GM23338 (cell line): ENCODE data around the gene PTPRN2. TPM values are rescaled to one million over a fixed set of nuclear protein-coding genes. Genes with fewer than 3 reads are reported as not detected.

Experiments used
- ATAC-seq: fragments of 200-7000 bp; cut with Tn5 transposase; 3 replicates; pipeline ENCODE4 v1.9.1; 2020
- DNase-seq: peaks from one replicate; pipeline ENCODE4 v3.0.0-alpha.2; 2015; ENCODE audit warnings: low spot score
- H2AFZ ChIP-seq: fragments of 200-600 bp; sonication (generic); 2 replicates; pipeline ENCODE4 v1.8.0; 2016; ENCODE audit warnings: antibody characterized with exemption, mild to moderate bottlenecking, moderate library complexity
- H3F3A ChIP-seq: fragments of 200-600 bp; sonication (generic); replicated peaks from 2 replicates; pipeline ENCODE4 v1.8.0; 2017; ENCODE audit warnings: antibody characterized with exemption, mixed run types, low read depth
- H3K27ac ChIP-seq: fragments of 200-600 bp; sonication (generic); 2 replicates; pipeline ENCODE4 v1.6.1; 2016; ENCODE audit warnings: low read depth
- H3K27me3 ChIP-seq: fragments of 200-600 bp; sonication (generic); 2 replicates; pipeline ENCODE4 v1.8.0; 2016; ENCODE audit warnings: mild to moderate bottlenecking, mixed run types, moderate library complexity; ENCODE audit not compliant: insufficient read depth
- H3K36me3 ChIP-seq: fragments of 200-600 bp; sonication (generic); 2 replicates; pipeline ENCODE4 v1.8.0; 2016; ENCODE audit warnings: mild to moderate bottlenecking; ENCODE audit not compliant: insufficient read depth
- H3K4me1 ChIP-seq: fragments of 200-600 bp; sonication (generic); 2 replicates; pipeline ENCODE4 v1.8.0; 2016; ENCODE audit warnings: mild to moderate bottlenecking, moderate library complexity; ENCODE audit not compliant: insufficient read depth
- H3K4me2 ChIP-seq: fragments of 200-600 bp; sonication (generic); 2 replicates; pipeline ENCODE4 v1.7.1; 2017; ENCODE audit warnings: mixed run types
- H3K4me3 ChIP-seq: fragments of 200-600 bp; sonication (generic); 2 replicates; pipeline ENCODE4 v1.6.1; 2016; ENCODE audit warnings: mixed run types
- H3K79me2 ChIP-seq: fragments of 200-600 bp; sonication (generic); replicated peaks from 2 replicates; pipeline ENCODE4 v1.8.0; 2017; ENCODE audit warnings: mild to moderate bottlenecking; ENCODE audit not compliant: insufficient read depth
- H3K9me2 ChIP-seq: fragments of 200-600 bp; sonication (generic); 2 replicates; pipeline ENCODE4 v1.8.0; 2017; ENCODE audit not compliant: insufficient read depth
- H4K20me1 ChIP-seq: fragments of 200-600 bp; sonication (generic); replicated peaks from 2 replicates; pipeline ENCODE4 v1.8.0; 2017; ENCODE audit warnings: mild to moderate bottlenecking; ENCODE audit not compliant: insufficient read depth
- H3K27ac Mint-ChIP-seq: 2 replicates; pipeline ENCODE4 v1.8.0; 2020; ENCODE audit warnings: inconsistent platforms, mild to moderate bottlenecking, moderate library complexity, mixed read lengths
- H3K27me3 Mint-ChIP-seq: 3 replicates; pipeline ENCODE4 v1.8.0; 2022; ENCODE audit warnings: low read depth, mild to moderate bottlenecking, moderate library complexity, mixed read lengths, inconsistent platforms; ENCODE audit not compliant: insufficient read depth, poor library complexity
- H3K36me3 Mint-ChIP-seq: 3 replicates; pipeline ENCODE4 v1.8.0; 2021; ENCODE audit warnings: low read depth, mild to moderate bottlenecking, inconsistent platforms, moderate library complexity, mixed read lengths
- H3K4me1 Mint-ChIP-seq: 3 replicates; pipeline ENCODE4 v1.8.0; 2020; ENCODE audit warnings: mild to moderate bottlenecking, inconsistent platforms, mixed read lengths
- H3K4me3 Mint-ChIP-seq: 3 replicates; pipeline ENCODE4 v1.8.0; 2021; ENCODE audit warnings: moderate library complexity, mild to moderate bottlenecking, inconsistent platforms, mixed read lengths
- H3K9me3 Mint-ChIP-seq: 3 replicates; pipeline ENCODE4 v1.8.0; 2020; ENCODE audit warnings: moderate library complexity, mild to moderate bottlenecking, inconsistent platforms, mixed read lengths
- CREB1 ChIP-seq: fragments of 250-450 bp; sonication (Bioruptor Pico); IDR thresholded peaks from 2 replicates; pipeline ENCODE4 v1.5.0; 2020; ENCODE audit warnings: low read depth, mild to moderate bottlenecking, moderate library complexity
- ETS1 ChIP-seq: IDR thresholded peaks from 2 replicates; pipeline ENCODE4 v1.6.1; 2016; ENCODE audit warnings: antibody characterized with exemption
- EZH2 ChIP-seq: fragments of 200-600 bp; sonication (generic); IDR thresholded peaks from one replicate; pipeline ENCODE4 v1.8.0; 2017; ENCODE audit warnings: antibody characterized with exemption, mild to moderate bottlenecking, low read depth; ENCODE audit not compliant: unreplicated experiment
- EZH2phosphoT487 ChIP-seq: fragments of 200-600 bp; sonication (generic); IDR thresholded peaks from one replicate; pipeline ENCODE4 v1.8.1; 2018; ENCODE audit warnings: antibody characterized with exemption; ENCODE audit not compliant: unreplicated experiment
- JUNB ChIP-seq: IDR thresholded peaks from one replicate; pipeline ENCODE4 v1.6.1; 2016; ENCODE audit warnings: antibody characterized with exemption; ENCODE audit not compliant: unreplicated experiment
- NANOG ChIP-seq: IDR thresholded peaks from 2 replicates; pipeline ENCODE4 v1.6.1; 2016; ENCODE audit warnings: antibody characterized with exemption, borderline replicate concordance
- POLR2AphosphoS5 ChIP-seq: IDR thresholded peaks from 2 replicates; pipeline ENCODE4 v1.6.1; 2016; ENCODE audit warnings: antibody characterized with exemption, low read depth
- STAT1 ChIP-seq: IDR thresholded peaks from one replicate; pipeline ENCODE4 v1.6.1; 2016; ENCODE audit warnings: antibody characterized with exemption; ENCODE audit not compliant: unreplicated experiment
- ZNF114 ChIP-seq: fragments of 250-450 bp; sonication (Bioruptor Pico); IDR thresholded peaks from 2 replicates; pipeline ENCODE4 v1.5.0; 2020; ENCODE audit warnings: mild to moderate bottlenecking, moderate library complexity
- ZNF331 ChIP-seq: fragments of 250-450 bp; sonication (Bioruptor Pico); IDR thresholded peaks from 2 replicates; pipeline ENCODE4 v1.5.0; 2020; ENCODE audit warnings: low read depth, mild to moderate bottlenecking, moderate library complexity
- polyA plus RNA-seq: library from polyadenylated mRNA; unstranded; fragments of >200 nt; fragmentation: Nextera tagmentation; extraction: Ambion mirVana; gene quantifications from 2 replicates; pipeline ENCODE4 v1.2.1, GENCODE V29; 2016
- total RNA-seq: library from RNA; depleted of rRNA; stranded (reverse); fragments of >200 nt; shearing (Covaris generic); gene quantifications from 2 replicates; pipeline ENCODE4 v1.2.3, GENCODE V29; 2014
- TF ChIP-seq, protein P1 (sequence below), 2 experiments: fragments of 200-600 bp in 1 of 2; sonication (generic) in 1 of 2; conservative IDR thresholded peaks; 2 replicates each; pipeline versions ENCODE4 v1.5.1 to v1.6.1; 2016 to 2017; ENCODE audit warnings: antibody characterized with exemption in 2 of 2, low read depth in 2 of 2, mild to moderate bottlenecking in 2 of 2, moderate library complexity in 1 of 2
- TF ChIP-seq, protein P2 (sequence below): fragments of 250-450 bp; sonication (Bioruptor Pico); IDR thresholded peaks from 2 replicates; pipeline ENCODE4 v1.5.0; 2020; ENCODE audit warnings: mild to moderate bottlenecking, moderate library complexity

The PTPRN2 gene
- total and polyA plus RNA-seq, 2 experiments from 2014 or later = 0.87 to 4.0 TPM

DNA sequence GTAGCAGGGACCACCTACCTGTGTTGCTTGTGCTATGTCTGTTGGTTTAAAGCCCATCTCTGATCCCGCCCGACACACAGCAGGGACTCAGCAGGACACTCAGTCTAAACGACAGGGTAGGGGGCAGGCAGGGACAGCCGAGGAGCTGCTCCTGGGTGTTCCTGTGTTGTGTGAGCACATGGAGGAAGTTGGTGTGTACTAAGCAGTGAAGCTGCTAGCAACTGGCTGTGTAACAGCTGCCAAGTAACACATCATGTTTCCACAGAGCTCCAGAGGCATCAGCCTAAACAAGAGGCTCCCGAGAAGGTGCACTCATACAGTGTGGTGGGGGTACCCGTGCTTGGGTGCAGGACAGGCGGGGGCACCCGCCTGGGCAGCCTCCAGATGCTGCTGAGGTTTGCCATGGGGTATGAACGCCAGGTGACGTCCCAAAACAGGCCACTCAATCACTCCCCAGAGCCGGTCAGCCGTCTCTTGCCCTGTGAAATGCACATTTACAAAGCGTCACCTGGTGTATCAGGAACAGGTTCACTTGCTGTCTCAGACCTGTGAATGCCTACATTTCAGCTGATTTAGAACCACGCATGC is 59.6 kb downstream of the PTPRN2 start (continued):
- TF ChIP-seq ZNF331 (CRISPR knock-in tag) (no peak), POLR2AphosphoS5 (no peak), ETS1 (no peak), CREB1 (CRISPR knock-in tag) (no peak), ZNF114 (CRISPR knock-in tag) (no peak), NANOG (no peak)

DNA sequence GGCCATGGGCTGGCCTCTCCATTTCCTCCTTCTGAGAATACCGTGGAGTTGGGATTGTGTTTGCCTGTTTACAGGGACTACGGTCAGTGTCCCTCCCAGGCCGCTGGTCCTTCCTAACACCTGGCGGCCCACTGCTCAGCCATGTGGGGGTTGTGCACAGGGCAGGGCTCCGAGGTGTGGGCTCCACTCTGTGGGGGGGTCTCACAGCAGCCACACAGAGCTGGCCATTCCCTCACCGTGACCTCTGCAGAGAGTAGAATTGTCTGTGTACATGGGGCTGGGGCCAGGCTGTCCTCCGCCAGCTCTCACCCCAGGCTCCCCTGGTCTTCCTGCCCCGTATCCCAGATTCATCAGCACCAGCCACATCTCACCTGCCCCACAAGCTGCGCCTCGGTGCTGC is 60.1 kb downstream of the PTPRN2 start:
- Mint-ChIP-seq H3K27ac (no peak overlapping the region), H3K27me3 (peaks cover 17% of the 10 kb centered on the region), H3K36me3 (peaks cover 27% of the 10 kb centered on the region), H3K4me3 (no peak overlapping the region), H3K9me3 (peaks cover 84% of the 10 kb centered on the region), H3K4me1 (peaks cover 2% of the 10 kb centered on the region; the same call in 2 of the 3 replicates)
- Histone ChIP-seq H3K4me2 (no peak overlapping the region), H3K27me3 (no peaks in the 10 kb centered on the region), H2AFZ (no peak overlapping the region), H4K20me1 (no peaks in the 10 kb centered on the region; the same call in 1 of the 2 replicates), H3K9me2 (no peaks in the 10 kb centered on the region), H3K27ac (no peak overlapping the region), H3K36me3 (no peaks in the 10 kb centered on the region), H3K4me3 (no peak overlapping the region), H3K79me2 (no peaks in the 10 kb centered on the region), H3F3A (no peaks in the 10 kb centered on the region; the same call in 1 of the 2 replicates), H3K4me1 (no peaks in the 10 kb centered on the region)
- DNase-seq = no peak
- ATAC-seq = no peak
- TF ChIP-seq ZNF114 (CRISPR knock-in tag) (no peak), EZH2 (no peak), NANOG (no peak), ETS1 (no peak), CREB1 (CRISPR knock-in tag) (no peak), STAT1 (no peak), JUNB (no peak), ZNF331 (CRISPR knock-in tag) (no peak), EZH2phosphoT487 (no peak)
- TF ChIP-seq, protein P1, sequence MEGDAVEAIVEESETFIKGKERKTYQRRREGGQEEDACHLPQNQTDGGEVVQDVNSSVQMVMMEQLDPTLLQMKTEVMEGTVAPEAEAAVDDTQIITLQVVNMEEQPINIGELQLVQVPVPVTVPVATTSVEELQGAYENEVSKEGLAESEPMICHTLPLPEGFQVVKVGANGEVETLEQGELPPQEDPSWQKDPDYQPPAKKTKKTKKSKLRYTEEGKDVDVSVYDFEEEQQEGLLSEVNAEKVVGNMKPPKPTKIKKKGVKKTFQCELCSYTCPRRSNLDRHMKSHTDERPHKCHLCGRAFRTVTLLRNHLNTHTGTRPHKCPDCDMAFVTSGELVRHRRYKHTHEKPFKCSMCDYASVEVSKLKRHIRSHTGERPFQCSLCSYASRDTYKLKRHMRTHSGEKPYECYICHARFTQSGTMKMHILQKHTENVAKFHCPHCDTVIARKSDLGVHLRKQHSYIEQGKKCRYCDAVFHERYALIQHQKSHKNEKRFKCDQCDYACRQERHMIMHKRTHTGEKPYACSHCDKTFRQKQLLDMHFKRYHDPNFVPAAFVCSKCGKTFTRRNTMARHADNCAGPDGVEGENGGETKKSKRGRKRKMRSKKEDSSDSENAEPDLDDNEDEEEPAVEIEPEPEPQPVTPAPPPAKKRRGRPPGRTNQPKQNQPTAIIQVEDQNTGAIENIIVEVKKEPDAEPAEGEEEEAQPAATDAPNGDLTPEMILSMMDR (conservative IDR thresholded peaks at IDR 0.05; ENCODE audit: low read depth in 2 of 2) = no peak
- TF ChIP-seq, protein P2, sequence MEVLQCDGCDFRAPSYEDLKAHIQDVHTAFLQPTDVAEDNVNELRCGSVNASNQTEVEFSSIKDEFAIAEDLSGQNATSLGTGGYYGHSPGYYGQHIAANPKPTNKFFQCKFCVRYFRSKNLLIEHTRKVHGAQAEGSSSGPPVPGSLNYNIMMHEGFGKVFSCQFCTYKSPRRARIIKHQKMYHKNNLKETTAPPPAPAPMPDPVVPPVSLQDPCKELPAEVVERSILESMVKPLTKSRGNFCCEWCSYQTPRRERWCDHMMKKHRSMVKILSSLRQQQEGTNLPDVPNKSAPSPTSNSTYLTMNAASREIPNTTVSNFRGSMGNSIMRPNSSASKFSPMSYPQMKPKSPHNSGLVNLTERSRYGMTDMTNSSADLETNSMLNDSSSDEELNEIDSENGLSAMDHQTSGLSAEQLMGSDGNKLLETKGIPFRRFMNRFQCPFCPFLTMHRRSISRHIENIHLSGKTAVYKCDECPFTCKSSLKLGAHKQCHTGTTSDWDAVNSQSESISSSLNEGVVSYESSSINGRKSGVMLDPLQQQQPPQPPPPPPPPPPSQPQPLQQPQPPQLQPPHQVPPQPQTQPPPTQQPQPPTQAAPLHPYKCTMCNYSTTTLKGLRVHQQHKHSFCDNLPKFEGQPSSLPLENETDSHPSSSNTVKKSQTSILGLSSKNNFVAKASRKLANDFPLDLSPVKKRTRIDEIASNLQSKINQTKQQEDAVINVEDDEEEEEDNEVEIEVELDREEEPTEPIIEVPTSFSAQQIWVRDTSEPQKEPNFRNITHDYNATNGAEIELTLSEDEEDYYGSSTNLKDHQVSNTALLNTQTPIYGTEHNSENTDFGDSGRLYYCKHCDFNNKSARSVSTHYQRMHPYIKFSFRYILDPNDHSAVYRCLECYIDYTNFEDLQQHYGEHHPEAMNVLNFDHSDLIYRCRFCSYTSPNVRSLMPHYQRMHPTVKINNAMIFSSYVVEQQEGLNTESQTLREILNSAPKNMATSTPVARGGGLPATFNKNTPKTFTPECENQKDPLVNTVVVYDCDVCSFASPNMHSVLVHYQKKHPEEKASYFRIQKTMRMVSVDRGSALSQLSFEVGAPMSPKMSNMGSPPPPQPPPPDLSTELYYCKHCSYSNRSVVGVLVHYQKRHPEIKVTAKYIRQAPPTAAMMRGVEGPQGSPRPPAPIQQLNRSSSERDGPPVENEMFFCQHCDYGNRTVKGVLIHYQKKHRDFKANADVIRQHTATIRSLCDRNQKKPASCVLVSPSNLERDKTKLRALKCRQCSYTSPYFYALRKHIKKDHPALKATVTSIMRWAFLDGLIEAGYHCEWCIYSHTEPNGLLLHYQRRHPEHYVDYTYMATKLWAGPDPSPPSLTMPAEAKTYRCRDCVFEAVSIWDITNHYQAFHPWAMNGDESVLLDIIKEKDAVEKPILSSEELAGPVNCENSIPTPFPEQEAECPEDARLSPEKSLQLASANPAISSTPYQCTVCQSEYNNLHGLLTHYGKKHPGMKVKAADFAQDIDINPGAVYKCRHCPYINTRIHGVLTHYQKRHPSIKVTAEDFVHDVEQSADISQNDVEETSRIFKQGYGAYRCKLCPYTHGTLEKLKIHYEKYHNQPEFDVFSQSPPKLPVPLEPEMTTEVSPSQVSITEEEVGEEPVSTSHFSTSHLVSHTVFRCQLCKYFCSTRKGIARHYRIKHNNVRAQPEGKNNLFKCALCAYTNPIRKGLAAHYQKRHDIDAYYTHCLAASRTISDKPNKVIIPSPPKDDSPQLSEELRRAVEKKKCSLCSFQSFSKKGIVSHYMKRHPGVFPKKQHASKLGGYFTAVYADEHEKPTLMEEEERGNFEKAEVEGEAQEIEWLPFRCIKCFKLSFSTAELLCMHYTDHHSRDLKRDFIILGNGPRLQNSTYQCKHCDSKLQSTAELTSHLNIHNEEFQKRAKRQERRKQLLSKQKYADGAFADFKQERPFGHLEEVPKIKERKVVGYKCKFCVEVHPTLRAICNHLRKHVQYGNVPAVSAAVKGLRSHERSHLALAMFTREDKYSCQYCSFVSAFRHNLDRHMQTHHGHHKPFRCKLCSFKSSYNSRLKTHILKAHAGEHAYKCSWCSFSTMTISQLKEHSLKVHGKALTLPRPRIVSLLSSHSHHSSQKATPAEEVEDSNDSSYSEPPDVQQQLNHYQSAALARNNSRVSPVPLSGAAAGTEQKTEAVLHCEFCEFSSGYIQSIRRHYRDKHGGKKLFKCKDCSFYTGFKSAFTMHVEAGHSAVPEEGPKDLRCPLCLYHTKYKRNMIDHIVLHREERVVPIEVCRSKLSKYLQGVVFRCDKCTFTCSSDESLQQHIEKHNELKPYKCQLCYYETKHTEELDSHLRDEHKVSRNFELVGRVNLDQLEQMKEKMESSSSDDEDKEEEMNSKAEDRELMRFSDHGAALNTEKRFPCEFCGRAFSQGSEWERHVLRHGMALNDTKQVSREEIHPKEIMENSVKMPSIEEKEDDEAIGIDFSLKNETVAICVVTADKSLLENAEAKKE = no peak
